ENCODE results near the gene ZNF689. TPM values are rescaled to one million over a fixed set of nuclear protein-coding genes. Genes with fewer than 3 reads are reported as not detected.

The ZNF689 gene
- total RNA-seq, 3 donors from 2014 or later (not counting 1 experiment from before 2014, with no cell fraction given): 8.8 to 9.3 (median 9.1) TPM

DNA sequence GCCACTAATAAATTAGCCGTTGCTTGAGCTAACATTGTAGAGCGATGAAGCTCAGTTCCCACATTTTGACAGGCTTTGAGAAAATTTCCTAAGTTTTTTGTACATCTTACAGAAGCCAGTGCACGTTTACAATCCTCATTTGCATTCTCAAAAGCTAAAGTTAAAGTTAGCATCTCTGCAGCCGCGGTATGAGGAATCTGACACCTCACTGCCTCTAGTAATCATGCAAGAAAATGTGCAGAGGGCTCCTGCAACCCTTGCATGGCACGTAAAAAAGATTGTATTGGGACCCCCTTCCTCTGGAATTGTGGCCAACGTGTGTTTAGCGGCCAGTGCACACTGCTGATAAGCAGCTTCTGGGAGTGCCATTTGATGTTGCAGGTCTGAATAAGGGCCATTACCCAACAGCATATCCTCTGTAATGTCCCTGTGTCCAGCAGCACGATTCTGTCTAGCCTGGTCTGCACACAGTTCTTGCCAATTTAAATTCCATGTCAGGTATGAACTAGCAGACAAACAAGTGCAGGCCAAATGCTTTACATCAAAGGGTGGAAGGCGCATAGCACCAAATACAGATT is 12.4 kb upstream of the ZNF689 start:
- DNase-seq (no peak), ATAC-seq (no peak)
- no peaks in the 10 kb centered on the region for H3K36me3 ChIP-seq (ENCODE audit: control insufficient read depth, insufficient read depth, low read length)
- Mint-ChIP-seq H3K27ac (no peak overlapping the region), H3K4me3 (no peak overlapping the region), H3K9me3 (no peaks in the 10 kb centered on the region), H3K36me3 (no peaks in the 10 kb centered on the region), H3K4me1 (no peaks in the 10 kb centered on the region), H3K27me3 (ENCODE audit: low read depth in 2 of 2) (peaks cover 0 to 16% of the 10 kb centered on the region in 2 donors)
- WGBS (ENCODE audit: insufficient coverage): 69% methylated on average over 10 of the region's 10 CpGs
- H3K27me3 ChIP-seq (ENCODE audit: control insufficient read depth, insufficient read depth, low read length): no peaks in the 10 kb centered on the region
- intact Hi-C loops (cut with micrococcal nuclease): no loop called here
- no peak for TF ChIP-seq CTCF (IDR thresholded peaks at IDR 0.05)
- no peaks in the 10 kb centered on the region for H3K9me3 ChIP-seq (ENCODE audit: control insufficient read depth, insufficient read depth, low read length)
- no peak overlapping the region for H3K27ac ChIP-seq (ENCODE audit: low read length)
- no peak overlapping the region for H3K4me3 ChIP-seq (ENCODE audit: low read length)
- no peaks in the 10 kb centered on the region for H3K4me1 ChIP-seq (ENCODE audit: control insufficient read depth, insufficient read depth, low read length)

- Histone ChIP-seq H3K4me3 (ENCODE audit: low read length) (no peak overlapping the region), H3K27me3 (ENCODE audit: control insufficient read depth, insufficient read depth, low read length) (no peaks in the 10 kb centered on the region), H3K4me1 (ENCODE audit: control insufficient read depth, insufficient read depth, low read length) (no peaks in the 10 kb centered on the region), H3K27ac (ENCODE audit: low read length) (no peak overlapping the region), H3K9me3 (ENCODE audit: control insufficient read depth, insufficient read depth, low read length) (no peaks in the 10 kb centered on the region), H3K36me3 (ENCODE audit: control insufficient read depth, insufficient read depth, low read length) (no peaks in the 10 kb centered on the region)
- ATAC-seq: no peak
- TF ChIP-seq CTCF (IDR thresholded peaks at IDR 0.05): no peak
- H3K9me3 Mint-ChIP-seq: no peaks in the 10 kb centered on the region
- DNase-seq: no peak
- no peak overlapping the region for H3K4me3 Mint-ChIP-seq
- H3K36me3 Mint-ChIP-seq: no peaks in the 10 kb centered on the region
- 84% methylated on average over 5 of the region's 5 CpGs for WGBS (ENCODE audit: insufficient coverage)
- intact Hi-C loops (cut with micrococcal nuclease): no loop called here
- no peak overlapping the region for H3K27ac Mint-ChIP-seq
- no peaks in the 10 kb centered on the region for H3K4me1 Mint-ChIP-seq
- peaks cover 0 to 16% of the 10 kb centered on the region in 2 donors for H3K27me3 Mint-ChIP-seq (ENCODE audit: low read depth in 2 of 2)
Measured at GRCh38 chr16:30621765-30622164, 11.6 kb upstream of the ZNF689 start.

GRCh38 chr16:30620169-30620568 is 10.0 kb upstream of the ZNF689 start:
- Mint-ChIP-seq H3K4me3 (no peak overlapping the region), H3K9me3 (no peaks in the 10 kb centered on the region), H3K36me3 (no peaks in the 10 kb centered on the region), H3K4me1 (peaks cover 0 to 4% of the 10 kb centered on the region in 2 donors), H3K27me3 (ENCODE audit: low read depth in 2 of 2) (peaks cover 2 to 16% of the 10 kb centered on the region in 2 donors), H3K27ac (no peak overlapping the region)
- ATAC-seq (no peak), DNase-seq (no peak)
- 73% methylated on average over 3 of the region's 3 CpGs for WGBS (ENCODE audit: insufficient coverage)
- H3K36me3 ChIP-seq (ENCODE audit: control insufficient read depth, insufficient read depth, low read length): no peaks in the 10 kb centered on the region
- no peak for TF ChIP-seq CTCF (IDR thresholded peaks at IDR 0.05)
- no peaks in the 10 kb centered on the region for H3K9me3 ChIP-seq (ENCODE audit: control insufficient read depth, insufficient read depth, low read length)
- intact Hi-C loops (cut with micrococcal nuclease): no loop called here
- no peak overlapping the region for H3K27ac ChIP-seq (ENCODE audit: low read length)
- no peaks in the 10 kb centered on the region for H3K4me1 ChIP-seq (ENCODE audit: control insufficient read depth, insufficient read depth, low read length)
- H3K4me3 ChIP-seq (ENCODE audit: low read length): no peak overlapping the region
- H3K27me3 ChIP-seq (ENCODE audit: control insufficient read depth, insufficient read depth, low read length): no peaks in the 10 kb centered on the region

- H3K27me3 Mint-ChIP-seq (ENCODE audit: low read depth in 2 of 2): peaks cover 2 to 16% of the 10 kb centered on the region in 2 donors
- no peaks in the 10 kb centered on the region for H3K9me3 Mint-ChIP-seq
- no peak overlapping the region for H3K27ac ChIP-seq (ENCODE audit: low read length)
- no peaks in the 10 kb centered on the region for H3K9me3 ChIP-seq (ENCODE audit: control insufficient read depth, insufficient read depth, low read length)
- H3K27ac Mint-ChIP-seq: no peak overlapping the region
- H3K27me3 ChIP-seq (ENCODE audit: control insufficient read depth, insufficient read depth, low read length): no peaks in the 10 kb centered on the region
- H3K4me1 Mint-ChIP-seq: peaks cover 0 to 4% of the 10 kb centered on the region in 2 donors
- TF ChIP-seq CTCF (IDR thresholded peaks at IDR 0.05): no peak
- H3K36me3 Mint-ChIP-seq: no peaks in the 10 kb centered on the region
- ATAC-seq (no peak), DNase-seq (no peak)
- intact Hi-C loops (cut with micrococcal nuclease): no loop called here
- WGBS (ENCODE audit: insufficient coverage): 90% methylated on average over 5 of the region's 5 CpGs
- no peak overlapping the region for H3K4me3 ChIP-seq (ENCODE audit: low read length)
- H3K4me1 ChIP-seq (ENCODE audit: control insufficient read depth, insufficient read depth, low read length): no peaks in the 10 kb centered on the region
- no peaks in the 10 kb centered on the region for H3K36me3 ChIP-seq (ENCODE audit: control insufficient read depth, insufficient read depth, low read length)
- H3K4me3 Mint-ChIP-seq: no peak overlapping the region
Measured at GRCh38 chr16:30619638-30620037, 9.4 kb upstream of the ZNF689 start.

All from natural killer cell (primary cell).